Retinal pigment epithelial cell (primary cell): ENCODE results near the gene SH3BGRL3.
A peak's percentile ranks its signal among the peaks of the same experiment; 100 is the strongest.
"Not testable (repeated sequence)": the region's sequence is repeated elsewhere in the genome, so short reads cannot be mapped to it uniquely, and the experiment has no call there.

Source experiments
- DNase-seq: peaks from one replicate; pipeline ENCODE4 v3.0.0-alpha.2; 2010; ENCODE audit warnings: low read depth
- H3K4me3 ChIP-seq: 2 replicates; pipeline ENCODE4 v1.5.1; 2011; ENCODE audit warnings: mild to moderate bottlenecking, low read length, control low read depth, moderate library complexity
- TF ChIP-seq, protein P1 (sequence below): conservative IDR thresholded peaks from 2 replicates; pipeline ENCODE4 v1.5.1; 2011; ENCODE audit warnings: low read depth, low read length, control low read depth, inconsistent platforms

SH3BGRL3 gene

DNA sequence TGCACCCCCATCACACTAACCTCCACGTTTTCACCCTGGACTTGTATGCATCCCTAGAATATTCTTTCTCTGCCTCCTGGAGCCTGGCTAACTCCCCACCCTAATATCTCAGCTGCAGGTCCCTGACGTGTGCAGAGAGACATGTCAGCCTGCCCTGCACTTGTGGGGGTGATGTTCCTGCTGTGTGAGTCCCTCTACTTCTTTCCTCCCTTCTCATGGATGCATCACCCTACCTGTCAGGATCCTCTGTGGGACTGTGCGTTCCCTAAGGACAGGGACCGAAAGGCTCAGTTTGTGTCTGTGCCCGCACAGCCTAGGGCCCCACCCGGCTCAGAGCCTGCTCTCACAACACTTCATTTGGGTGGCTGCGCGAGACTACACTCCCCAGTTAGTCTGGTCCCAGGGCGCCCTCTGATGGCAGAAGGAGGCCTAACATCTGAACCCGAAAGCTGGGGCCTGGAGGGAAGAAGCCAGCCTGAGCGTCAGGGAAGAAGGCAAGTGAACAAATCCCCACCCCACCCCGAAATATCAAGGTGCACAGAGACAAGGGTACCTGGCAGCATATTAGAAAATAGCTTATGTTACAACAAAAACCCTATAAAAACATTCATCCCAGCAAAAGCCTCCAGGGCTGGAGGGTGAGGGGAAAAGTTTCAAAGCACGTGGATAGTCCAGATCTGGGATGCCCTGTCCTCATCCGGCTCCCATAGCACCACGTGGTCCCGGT, 41.6 kb downstream of the SH3BGRL3 start:
- TF ChIP-seq, protein P1, sequence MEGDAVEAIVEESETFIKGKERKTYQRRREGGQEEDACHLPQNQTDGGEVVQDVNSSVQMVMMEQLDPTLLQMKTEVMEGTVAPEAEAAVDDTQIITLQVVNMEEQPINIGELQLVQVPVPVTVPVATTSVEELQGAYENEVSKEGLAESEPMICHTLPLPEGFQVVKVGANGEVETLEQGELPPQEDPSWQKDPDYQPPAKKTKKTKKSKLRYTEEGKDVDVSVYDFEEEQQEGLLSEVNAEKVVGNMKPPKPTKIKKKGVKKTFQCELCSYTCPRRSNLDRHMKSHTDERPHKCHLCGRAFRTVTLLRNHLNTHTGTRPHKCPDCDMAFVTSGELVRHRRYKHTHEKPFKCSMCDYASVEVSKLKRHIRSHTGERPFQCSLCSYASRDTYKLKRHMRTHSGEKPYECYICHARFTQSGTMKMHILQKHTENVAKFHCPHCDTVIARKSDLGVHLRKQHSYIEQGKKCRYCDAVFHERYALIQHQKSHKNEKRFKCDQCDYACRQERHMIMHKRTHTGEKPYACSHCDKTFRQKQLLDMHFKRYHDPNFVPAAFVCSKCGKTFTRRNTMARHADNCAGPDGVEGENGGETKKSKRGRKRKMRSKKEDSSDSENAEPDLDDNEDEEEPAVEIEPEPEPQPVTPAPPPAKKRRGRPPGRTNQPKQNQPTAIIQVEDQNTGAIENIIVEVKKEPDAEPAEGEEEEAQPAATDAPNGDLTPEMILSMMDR: peak; percentile 90
- peak; percentile 34 for DNase-seq
- no peak overlapping the region for H3K4me3 ChIP-seq

- TF ChIP-seq, protein P1: no peak
- no peak overlapping the region for H3K4me3 ChIP-seq
Observed at GRCh38 chr1:26322042-26322331, 42.1 kb downstream of the SH3BGRL3 start.

DNA sequence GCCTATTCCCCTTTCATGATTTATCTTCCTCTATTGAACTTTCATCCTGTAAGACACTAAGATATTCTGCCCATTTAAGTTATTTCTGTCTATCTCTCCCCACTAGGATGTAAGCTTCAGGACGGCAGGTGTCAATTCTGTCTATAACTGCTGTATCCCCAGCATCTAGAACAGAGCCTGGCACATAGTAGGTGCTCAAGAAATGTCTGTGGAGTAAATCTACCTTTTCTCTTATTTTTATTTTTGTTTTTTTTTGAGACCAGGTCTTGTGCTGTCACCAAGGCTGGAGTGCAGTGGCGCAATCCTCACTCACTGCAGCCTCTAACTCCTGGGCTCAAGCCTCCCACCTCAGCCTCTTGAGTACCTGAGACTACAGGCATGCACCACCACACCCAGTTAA, 43.5 kb downstream of the SH3BGRL3 start:
- no peak for DNase-seq
- H3K4me3 ChIP-seq: no peak overlapping the region
- TF ChIP-seq, protein P1: no peak

More at GRCh38 chr1:26322042-26322331, 42.1 kb downstream of the SH3BGRL3 start:
- DNase-seq: no peak

- DNase-seq: no peak
- no peak overlapping the region for H3K4me3 ChIP-seq
- TF ChIP-seq, protein P1: no peak
Observed at GRCh38 chr1:26324550-26324949, 44.7 kb downstream of the SH3BGRL3 start.

- no peak for DNase-seq
- no peak overlapping the region for H3K4me3 ChIP-seq
Observed at GRCh38 chr1:26327956-26328362, 48.1 kb downstream of the SH3BGRL3 start.

GRCh38 chr1:26328597-26328996, 48.7 kb downstream of the SH3BGRL3 start:
- no peak for DNase-seq
- TF ChIP-seq, protein P1: no peak
- no peak overlapping the region for H3K4me3 ChIP-seq

More at GRCh38 chr1:26327956-26328362, 48.1 kb downstream of the SH3BGRL3 start:
- TF ChIP-seq, protein P1: no peak

GRCh38 chr1:26329380-26329779, 49.5 kb downstream of the SH3BGRL3 start:
- not testable (repeated sequence) for DNase-seq

More at GRCh38 chr1:26329380-26329779, 49.5 kb downstream of the SH3BGRL3 start:
- H3K4me3 ChIP-seq: not testable (repeated sequence)
